Left renal cortex interstitium (tissue), 4 donors: ENCODE results near the gene RASD2. TPM values are rescaled to one million over a fixed set of nuclear protein-coding genes. Genes with fewer than 3 reads are reported as not detected.

Source experiments
- DNase-seq, 4 donors: peaks; one replicate each; pipeline ENCODE4 v3.0.0-alpha.2; 2013; ENCODE audit warnings: low read depth in 4 of 4, low spot score in 2 of 4, missing footprints in 1 of 4
- polyA plus RNA-seq, 4 donors: library from polyadenylated mRNA; unstranded; fragments of 120-200 nt; gene quantifications; one replicate each; pipeline ENCODE4 v1.2.1, GENCODE V29; 2013; ENCODE audit not compliant: insufficient read length in 4 of 4

RASD2 gene
- polyA plus RNA-seq, 4 donors: 1.5 to 2.9 (median 2.1) TPM

DNA sequence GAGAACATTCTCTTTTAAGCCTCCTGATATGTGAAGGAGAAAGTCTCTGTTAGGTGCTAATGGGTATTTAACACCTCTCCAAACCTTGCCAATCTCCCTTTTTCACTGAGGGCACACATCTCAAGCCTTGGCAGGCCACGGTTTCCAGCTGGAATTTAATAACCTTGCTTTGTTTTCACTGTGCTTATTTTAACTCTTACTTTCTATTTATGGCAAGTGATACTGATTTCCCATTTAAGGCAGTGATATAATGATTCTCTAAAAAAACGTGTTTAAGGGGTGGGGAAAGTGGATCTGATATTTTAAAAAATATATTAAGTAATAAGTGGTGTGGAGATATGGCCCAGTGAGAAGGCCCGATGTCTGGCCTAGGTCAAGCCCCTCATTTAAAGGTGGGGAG, 1.1 kb upstream of the RASD2 start:
- DNase-seq: no peak

DNA sequence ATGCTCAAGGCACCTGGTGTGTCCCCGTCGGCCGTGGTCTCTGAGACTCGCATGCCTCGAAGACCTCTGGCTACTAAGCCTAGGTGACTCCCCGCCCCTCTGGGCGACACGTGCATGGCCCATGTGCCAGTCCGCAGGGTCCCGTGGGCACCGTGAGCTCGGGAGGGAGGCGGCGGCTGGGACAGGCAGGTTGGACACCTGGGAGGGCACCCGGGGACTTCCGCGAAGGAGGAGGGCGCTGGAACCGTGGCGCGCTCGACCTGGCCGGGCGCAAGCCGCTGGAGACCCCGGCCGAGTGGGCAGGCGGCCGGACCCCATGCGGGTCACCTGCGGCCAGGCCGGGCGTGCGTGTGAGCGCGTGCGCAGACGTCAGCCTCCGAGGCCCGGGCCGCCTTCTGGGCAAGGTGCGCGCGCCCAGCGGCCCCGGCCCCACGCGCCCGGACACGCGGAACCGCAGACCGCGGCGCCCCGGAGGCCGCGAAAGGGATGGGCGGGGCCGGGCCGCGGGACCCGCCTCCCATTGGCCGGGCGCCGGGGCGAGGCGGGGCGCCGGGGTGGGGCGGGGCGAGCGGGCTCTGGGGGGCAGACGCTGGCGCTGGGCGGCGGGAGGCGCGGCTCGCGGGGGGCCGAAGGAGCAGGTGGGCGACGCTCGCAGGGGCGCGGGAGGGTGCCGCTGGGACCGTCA, 579 bp upstream of the RASD2 start:
- DNase-seq: no peak

DNA sequence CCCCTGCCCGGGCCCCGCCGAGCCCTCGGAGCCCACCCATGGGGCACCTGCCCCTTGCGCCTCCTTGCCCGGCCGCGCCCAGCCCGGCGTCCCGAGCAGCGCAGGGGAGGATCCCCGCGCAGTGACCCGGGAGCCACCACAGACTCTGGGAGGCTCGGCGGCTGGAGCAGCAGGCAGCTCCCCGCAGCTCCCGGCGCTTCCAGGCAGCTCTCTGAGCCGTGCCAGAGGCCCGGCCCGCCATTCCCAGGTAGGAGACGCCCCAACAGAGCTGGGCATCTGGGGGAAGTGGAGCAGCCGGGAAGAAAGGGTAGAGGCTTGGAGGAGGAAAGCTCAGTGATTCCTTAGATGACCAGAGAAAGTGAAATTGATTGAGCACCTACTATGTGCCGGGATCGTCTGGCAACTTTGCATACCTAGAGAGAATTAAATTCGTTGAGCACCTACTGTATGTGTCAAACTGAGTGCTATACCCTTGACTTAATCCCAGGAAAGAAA, 670 bp downstream of the RASD2 start:
- DNase-seq: no peak

DNA sequence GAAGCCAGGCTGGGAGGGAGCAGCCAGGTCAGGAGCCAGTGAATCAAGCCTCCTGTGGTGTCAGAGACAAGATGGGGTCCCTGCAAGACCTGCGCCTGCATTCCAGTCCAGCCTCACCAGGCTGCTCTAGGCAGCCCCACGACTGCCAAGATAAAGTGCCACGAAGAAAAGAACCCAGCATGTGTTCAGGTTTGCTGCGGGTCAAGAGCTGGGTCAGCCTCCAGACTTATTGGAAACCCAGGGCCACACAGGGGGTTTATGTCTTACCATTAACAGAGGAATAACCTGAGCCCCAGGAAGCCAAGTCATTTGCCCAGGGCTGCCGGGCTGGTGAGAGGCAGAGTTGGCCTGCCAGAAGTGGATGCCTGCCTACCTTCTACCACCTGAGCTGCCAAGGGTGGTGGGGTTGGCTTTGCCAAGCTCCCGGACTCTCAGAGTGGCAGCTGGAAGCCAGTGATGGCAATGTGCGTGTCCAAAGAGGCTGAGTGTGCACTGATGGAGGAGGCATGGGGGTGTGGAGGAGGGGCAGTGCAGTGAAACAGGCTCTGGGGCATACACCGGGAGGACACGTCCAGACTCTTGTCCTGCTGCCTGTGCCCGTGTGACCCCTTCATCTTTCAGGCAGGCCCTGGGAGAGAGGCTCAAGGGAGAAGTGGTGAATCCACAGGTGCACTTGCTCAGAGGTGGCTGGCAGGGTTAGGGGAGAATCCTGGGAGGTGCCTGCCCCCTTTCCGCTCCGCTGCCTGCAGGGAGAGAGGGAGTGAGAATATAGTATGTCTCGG, 1.7 kb downstream of the RASD2 start:
- no peak for DNase-seq

DNA sequence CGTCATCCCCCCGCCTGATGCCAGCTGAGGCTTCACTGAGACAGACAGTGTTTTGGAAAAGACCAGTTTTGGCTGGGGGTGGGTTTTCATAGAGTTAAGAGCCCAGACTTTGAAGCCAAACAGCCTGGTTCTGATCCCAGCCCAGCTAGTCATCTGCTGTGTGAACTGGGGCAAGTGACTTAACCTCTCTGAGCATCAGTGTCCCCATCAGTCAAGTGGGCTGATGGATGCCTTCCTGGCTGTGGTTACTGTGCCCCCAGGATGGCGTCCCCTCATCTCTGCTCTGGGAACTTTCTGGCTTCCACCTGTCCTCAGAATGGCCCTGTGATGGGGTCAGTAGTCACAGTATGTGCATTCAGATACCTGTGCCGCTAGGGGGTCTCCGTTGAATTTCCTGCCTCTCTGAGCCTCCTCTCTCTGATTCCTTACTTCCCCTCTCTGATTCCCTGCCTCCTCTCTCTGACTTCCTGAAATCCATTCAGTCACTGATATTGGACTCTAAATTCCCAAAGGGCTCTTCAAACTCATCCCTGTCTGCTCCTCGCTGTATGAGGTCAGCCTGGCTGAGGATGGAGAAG, 2.4 kb downstream of the RASD2 start:
- no peak for DNase-seq

DNA sequence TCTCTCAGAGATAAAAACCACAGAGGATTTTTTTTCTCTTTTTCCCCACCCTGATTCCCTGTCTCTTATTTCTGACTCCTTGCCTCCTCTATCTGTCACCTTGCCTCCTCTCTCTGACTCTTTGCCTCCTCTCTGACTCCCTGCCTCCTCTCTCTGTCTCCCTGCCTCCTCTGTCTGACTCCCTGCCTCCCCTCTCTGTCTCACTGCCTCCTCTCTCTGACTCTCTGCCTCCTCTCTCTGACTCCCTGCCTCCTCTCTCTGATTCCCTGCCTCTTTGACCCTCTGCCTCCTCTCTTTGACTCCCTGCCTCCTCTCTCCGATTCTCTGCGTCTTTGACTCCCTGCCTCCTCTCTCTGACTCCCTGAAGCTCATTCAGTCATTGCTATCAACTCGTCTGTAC, 3.1 kb downstream of the RASD2 start:
- no peak for DNase-seq

DNA sequence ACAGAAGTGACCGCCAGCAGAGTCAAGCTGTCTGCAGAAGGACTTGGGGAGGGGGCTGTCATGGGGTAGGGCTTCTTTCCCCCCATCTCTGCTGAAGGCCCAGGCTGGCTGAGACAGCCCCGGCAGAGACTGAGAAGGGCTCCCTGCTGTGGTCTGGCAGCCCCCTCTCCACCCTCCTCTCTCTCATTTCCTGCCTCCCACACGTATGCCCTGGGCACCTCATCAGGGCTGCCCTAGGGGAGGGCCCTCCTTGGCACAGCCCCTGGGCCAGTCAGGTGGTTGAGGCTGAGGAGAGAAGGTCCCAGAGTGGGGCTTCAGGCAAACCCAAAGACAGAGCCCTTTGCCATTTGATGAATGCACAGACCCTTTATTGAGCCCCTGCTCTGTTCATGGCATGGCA, 3.6 kb downstream of the RASD2 start:
- DNase-seq: no peak

DNA sequence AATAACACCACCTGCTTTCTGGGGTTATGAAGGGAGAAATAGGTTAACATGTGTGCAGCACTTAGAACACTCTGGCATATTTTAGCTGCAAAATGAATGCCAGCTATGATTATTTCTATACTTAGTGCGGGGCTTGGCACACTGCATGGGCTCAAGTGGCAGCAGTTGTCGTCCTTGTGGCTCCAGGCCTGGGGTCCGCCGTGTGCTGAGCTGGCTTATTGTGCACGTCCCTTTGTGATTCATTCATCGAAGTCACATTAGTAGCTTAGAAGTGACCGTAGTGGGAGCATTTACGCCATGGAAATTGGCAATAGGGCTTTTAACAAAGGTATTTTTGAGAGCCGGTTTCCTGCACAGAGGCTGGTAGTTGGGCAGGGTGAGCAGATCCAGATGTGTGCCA, 4.2 kb downstream of the RASD2 start:
- no peak for DNase-seq

DNA sequence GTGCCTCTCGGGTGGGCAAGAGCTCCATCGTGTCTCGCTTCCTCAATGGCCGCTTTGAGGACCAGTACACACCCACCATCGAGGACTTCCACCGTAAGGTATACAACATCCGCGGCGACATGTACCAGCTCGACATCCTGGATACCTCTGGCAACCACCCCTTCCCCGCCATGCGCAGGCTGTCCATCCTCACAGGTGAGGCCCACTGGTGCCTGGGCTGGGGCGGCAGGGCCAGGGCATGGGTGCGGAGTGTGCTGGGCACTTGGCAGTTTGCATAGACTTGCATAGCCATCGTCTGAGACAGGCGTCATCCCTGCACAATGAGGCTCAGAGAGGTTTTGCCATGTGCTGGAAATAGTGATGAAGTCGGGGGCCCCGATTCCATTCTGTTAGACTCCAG, 6.3 kb downstream of the RASD2 start:
- no peak for DNase-seq

DNA sequence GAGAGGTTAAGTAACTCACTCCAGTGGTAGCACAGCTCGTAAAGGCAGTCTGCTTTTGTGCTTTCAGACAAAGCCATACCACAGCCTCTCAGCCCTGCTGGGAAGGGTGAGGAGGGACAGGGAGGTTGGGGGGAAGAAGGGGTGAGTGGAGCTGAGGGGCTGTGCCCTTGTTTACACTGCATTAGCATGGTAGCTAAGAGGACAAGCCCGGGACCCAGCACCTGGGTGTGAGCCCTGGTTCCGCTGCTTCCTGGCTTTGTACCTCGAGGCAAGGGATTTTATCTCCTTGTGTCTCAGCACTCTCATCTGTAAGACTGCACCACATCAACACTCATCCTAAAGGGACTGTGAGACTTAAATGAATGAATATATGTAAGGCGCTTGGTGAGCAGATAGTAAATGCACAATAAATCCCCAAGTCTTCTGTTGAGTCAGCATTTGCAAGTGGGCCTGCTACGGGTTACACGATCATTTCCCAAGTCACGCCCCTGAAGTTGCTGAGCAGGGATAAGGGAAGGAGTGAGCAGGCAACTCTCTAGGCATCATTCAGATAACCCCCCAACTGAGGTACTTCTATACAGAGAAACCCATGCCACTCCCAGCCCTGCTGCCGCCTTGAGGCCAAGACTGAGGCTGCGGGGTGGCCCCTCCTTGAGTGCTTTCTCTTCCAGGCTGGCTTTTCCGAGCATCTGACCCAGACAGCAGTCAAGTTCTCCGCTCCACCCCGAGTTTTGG, 7.5 kb downstream of the RASD2 start:
- DNase-seq: no peak

DNA sequence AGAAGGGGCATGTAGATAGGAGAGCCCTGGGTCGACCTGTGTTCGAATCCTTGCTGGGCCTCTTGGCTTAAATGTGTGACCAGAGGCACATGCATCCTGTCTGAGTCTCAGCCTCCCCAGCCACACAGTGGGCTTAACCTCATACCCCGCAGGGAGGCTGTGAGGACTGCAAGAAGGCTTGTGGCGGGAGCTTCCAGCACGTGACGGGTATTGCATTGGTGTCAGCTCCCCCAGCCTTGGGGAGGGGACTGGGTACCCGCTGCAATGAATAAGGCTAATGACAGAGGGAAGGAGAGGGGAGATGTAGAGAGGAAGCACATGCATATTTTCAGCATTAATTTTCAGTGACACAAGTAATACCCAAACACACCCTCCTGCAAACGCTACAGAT, 8.1 kb downstream of the RASD2 start:
- no peak for DNase-seq

DNA sequence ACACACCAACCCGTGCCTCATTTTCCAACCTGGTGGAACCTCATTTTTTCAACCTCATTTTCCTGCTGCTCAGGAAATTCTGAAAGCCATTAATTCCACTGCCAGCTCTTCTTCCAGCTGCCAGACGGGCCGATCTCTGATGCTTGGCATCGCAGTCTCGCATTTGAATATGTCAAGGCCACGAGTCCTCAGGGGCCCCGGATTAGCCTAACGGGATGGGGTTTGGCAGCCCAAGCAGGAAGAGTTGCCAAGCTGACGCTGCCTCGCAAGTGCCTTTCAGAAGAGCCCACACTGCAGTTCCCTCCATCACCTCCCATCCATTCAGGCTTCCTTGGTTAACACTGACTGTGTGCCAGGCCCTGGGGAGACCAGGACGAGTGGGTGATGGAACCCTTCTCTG, 8.7 kb downstream of the RASD2 start:
- no peak for DNase-seq

DNA sequence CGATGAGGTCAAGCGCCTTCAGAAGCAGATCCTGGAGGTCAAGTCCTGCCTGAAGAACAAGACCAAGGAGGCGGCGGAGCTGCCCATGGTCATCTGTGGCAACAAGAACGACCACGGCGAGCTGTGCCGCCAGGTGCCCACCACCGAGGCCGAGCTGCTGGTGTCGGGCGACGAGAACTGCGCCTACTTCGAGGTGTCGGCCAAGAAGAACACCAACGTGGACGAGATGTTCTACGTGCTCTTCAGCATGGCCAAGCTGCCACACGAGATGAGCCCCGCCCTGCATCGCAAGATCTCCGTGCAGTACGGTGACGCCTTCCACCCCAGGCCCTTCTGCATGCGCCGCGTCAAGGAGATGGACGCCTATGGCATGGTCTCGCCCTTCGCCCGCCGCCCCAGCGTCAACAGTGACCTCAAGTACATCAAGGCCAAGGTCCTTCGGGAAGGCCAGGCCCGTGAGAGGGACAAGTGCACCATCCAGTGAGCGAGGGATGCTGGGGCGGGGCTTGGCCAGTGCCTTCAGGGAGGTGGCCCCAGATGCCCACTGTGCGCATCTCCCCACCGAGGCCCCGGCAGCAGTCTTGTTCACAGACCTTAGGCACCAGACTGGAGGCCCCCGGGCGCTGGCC, 11.0 kb downstream of the RASD2 start:
- no peak for DNase-seq

DNA sequence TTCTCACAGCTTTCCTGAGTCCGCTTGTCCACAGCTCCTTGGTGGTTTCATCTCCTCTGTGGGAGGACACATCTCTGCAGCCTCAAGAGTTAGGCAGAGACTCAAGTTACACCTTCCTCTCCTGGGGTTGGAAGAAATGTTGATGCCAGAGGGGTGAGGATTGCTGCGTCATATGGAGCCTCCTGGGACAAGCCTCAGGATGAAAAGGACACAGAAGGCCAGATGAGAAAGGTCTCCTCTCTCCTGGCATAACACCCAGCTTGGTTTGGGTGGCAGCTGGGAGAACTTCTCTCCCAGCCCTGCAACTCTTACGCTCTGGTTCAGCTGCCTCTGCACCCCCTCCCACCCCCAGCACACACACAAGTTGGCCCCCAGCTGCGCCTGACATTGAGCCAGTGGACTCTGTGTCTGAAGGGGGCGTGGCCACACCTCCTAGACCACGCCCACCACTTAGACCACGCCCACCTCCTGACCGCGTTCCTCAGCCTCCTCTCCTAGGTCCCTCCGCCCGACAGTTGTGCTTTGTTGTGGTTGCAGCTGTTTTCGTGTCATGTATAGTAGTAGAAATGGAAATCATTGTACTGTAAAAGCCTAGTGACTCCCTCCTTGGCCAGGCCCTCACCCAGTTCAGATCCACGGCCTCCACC, 11.7 kb downstream of the RASD2 start:
- DNase-seq: no peak

DNA sequence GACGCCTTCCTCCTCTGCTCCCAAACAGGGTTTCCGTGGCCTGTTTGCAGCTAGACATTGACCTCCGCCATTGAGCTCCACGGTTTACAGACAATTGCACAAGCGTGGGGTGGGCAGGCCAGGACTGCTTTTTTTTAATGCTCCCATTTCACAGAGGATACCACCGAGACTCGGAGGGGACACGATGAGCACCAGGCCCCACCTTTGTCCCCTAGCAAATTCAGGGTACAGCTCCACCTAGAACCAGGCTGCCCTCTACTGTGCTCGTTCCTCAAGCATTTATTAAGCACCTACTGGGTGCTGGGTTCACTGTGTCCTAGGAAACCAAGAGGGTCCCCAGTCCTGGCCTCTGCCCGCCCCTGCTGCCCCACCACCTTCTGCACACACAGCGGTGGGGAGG, 12.2 kb downstream of the RASD2 start:
- no peak for DNase-seq

DNA sequence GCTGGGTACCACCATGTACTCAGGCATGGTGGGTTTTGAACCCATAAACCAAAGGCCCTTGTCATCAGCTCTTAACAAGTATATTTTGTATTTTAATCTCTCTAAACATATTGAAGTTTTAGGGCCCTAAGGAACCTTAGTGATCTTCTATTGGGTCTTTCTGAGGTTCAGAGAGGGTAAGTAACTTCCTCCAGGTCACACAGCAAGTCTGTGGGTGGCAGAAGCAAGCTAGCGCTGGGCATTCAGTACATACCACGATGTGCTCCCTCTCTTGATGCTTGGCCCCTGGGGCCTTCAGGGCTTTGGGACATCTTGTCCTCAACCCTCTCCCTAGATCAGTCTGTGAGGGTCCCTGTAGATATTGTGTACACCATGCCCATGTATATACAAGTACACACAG, 12.7 kb downstream of the RASD2 start:
- no peak for DNase-seq

DNA sequence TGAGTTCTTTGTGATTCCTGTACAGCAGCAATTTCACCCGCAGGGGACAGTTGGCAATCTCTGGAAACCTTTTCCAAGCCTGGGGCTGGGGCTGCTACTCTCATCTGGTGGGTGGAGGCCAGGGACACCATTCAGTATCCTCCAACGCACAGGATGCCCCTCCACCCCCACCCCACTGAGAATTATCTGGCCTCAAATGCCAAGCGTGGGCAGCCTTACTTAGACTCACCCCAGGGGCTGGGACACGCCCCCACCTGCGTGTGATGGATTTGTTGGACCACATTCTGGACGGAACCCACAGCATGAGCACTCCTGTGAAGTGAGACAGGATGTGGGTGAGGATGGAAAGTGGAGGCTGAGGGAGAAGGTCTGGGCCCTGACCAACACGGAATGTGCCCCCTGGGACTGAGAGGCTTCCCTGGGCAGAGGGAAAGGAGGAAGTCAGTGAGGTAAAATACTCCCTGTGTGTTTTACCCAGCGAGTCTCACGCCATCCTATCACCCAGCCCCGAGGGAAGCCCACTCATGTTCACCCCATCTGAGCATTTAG, 13.7 kb downstream of the RASD2 start:
- DNase-seq: no peak

DNA sequence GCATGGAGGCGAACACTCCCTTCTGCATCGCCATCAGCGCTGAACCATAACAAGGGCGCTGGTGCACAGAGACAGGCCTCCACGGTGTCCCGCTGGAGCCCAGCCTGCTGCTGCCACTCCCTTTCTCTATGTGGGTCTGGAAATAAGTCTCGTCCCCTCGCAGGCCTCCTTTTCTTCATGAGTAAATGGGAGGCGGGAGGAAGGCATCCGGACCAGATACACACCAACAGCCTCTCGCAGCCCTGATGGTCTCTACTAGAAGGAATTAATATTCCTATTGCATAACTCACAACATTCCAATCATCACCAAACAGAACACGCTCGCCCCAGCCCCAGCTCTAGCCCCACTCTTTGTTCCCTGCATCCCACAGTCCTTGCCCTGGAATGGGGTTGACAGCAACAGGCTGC, 14.9 kb downstream of the RASD2 start:
- no peak for DNase-seq

DNA sequence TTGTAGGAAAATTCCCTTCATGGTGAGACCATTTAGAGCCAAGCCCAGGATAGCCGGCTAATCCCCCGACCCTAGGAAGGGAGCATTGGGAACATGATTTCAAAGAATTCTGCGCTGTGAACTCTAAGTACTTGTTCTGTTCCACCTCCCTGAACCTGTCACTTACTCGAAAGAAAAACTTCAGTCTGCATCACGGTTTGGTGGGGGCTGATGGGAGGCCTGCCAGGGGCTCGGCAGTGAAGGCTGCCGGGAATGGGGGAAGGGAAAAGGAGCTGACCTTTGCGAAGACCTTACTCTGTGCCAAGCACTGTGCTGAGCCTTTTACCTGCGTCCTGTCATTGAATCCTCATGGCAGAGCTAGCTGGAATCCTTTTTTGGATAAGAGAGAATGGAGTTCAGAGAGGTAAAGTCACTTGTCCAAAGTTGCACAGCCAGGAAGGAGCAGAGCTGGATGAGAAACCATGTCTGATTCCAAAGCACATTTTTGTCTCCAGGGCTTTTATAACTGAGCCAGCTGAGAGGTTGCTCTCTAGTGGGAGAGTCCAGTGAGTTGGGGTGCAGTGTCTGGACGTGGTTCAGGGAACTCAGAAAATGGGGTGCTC, 15.4 kb downstream of the RASD2 start:
- no peak for DNase-seq

DNA sequence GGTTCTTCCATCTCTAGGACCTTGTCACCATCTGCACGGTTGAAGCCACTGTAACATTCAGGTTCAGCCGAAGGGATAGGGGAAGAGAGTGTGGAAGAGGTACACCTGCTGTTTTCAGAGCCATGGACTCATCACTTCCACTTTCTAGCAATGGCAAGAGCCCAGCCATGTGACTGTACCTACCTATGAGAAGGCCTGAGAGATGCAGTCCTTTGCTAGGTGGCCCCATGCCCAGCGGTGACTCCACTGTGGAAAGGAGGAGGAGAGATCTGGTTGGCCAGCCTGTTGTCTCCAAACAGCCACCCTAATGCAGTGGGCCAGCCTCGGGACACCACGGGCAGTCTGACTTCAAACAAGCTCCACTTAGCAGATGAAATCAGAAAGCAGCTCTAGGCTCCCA, 16.0 kb downstream of the RASD2 start:
- no peak for DNase-seq
